ENCODE measurements around the gene CHRNA5.

CHRNA5 gene

DNA sequence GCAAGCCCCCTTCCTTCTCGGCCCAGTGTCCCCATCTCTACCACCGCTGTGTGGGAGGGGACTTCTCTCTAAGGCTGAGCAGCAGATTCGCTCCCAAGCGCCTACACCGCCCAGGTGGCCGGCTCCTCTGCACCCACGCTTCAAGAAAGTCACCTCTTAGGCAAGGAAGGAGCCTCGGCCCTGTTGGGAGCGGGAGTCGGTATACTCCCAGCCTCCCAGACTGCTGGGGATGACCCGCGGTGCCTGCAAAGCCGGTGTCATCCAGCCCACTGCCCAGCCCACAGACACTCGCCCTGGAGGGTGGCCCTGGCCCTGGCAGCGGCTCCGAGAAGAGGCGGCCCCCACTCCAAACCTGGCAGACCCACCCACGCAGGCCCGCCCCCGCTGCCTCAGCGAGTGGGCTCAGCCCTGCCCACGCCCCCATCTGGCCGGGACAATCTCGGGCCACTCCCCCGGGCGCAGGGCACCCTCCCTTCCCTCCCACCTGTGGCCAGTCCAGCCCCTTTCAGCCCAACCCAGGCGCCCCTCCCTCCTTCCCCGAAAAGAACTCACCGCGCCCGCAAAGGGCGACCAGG is 75.3 kb downstream of the CHRNA5 start:
- DNase-seq: no peak

DNA sequence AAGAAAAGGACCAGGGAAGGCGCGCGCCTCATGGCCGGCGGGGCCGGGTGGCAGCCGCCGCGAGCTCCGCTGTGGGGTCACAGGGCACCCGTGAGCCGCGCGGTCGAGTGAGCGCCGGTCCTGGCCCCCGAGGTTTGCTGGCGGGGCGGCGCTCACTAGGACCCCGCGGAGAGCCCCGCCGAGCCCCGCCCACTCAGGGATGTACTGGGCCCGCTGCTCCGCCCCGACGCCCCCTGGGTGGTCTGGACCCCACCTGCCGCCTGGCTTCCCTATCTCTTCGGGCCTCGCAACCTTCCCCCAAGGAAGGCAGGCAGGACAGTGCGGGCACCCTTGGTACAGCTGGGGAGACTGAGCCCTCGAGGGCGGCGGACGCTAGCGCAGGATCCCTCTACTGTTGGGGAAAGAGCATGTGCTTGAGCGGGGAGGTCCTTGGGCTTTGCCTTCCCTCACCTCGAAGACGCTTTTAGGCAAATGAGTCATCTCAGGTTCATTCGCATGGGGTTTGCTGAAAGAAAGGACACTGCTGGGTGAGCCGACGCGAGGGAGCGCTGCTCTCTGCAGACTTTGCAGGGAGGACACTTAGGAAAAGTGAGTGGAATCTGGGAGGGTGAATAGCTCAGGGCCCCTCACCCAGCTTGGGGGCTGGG is 75.9 kb downstream of the CHRNA5 start, which contains the start of gene CHRNB4:
CHRNB4 (minus strand) TSS at position 109 of the 647 bp plus-strand sequence; CDS start at position 32, 77 bp downstream.
- no peak for DNase-seq

DNA sequence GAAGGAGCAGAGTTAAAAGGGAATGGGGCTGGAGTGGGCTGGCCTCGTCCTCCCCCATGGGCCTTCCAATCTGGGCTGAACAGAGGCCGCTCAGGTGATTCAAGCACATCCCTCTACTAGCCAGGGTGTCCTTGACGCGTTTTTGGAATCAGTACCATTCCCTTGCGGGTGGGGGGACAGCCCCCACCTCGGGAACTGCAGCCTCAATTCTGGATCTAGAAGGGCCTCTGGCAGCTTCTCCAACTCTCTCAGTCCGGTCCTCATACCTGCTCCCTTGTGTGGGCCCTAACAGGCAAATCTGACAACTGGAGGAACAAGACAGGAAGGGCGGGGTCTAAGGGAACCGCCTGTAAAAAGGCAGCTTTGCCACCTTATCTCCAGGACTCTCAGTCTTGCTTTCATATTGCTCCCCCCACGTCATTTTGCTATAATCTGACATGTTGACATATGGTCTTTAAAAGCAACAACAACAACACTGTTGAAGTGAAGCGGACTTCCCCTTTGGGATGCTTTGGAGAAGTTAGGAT is 76.5 kb downstream of the CHRNA5 start:
- no peak for DNase-seq

DNA sequence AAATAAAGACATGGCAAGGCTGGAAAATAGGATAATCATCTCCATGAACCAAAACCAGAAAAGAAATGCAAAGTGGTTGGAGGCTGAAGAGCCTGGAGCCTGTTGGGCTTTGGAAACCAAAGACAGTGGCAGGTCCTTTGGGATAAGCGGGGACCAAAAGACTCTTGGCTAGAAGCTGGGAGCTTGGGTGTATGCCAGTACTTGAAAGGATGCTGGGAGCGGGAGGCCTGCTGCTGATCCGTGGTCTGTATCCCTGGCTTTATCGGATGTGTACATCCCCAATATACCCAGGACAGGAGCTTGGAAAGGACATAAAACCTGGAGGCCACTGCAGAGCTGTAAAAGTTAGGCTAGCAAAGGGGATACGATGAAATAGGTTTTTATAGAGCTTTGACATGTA is 77.0 kb downstream of the CHRNA5 start:
- no peak for DNase-seq
